ENCODE results near the gene CREB5.

The CREB5 gene

GRCh38 chr7:28554802-28555471 lies 142.6 kb downstream of the CREB5 start:
- no peak for DNase-seq

DNA sequence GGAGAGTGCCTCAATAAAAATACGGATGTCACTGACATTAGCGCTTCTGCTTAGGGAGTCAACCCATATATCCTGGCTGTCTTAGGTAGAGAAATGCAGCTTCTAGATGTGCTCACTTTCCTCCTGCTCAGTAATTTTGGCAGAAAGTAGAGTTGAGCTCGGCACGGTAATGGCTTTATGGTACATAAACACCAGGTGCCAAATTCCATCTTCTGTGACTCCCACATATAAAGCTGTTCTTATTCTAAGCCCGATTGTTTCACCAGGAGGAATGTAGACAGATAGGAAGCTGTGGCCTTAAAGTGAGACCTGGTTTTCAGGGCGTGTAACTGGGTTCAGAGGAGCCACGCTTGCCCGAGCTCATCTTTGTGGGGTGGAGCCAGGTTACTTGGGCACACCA lies 143.7 kb downstream of the CREB5 start:
- no peak for DNase-seq

DNA sequence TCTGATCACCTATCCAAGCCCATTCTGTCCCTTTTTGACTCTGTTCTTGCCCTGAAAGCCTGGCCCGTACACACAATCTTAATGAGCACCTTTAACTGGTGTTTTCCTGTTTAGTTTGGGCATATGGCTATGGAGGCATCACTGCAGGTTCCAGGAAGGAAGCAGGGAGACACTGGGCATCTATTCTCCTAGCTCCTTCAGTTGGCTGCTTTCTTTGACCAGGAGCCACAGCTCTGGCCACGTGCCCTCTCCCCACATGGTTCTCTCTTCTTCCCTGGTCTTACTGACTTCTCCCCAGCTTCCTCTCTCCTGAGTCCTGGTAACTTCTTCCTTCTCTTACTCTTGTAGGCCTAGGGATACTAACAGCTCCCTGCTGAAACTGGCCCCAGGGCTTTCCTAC lies 144.4 kb downstream of the CREB5 start:
- DNase-seq, result no peak

DNA sequence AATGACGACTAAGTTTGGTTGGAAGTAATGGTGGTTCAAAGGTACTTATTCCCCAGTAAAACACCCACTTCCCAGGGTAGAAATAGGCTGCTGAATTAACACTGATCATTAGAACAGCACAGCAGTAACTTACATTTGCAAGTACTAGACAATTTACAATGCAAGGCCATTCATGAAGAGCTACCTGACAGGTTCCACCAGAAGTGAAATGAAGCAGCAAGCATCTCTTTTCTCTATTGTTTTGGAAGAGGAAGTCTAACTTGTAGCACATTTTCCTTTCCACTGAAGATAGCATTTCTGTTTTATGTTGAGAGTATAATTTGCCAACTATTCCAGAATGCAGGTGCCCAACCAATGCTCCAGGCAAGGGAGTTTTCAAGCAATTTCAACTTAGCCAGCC lies 145.9 kb downstream of the CREB5 start:
- no peak for DNase-seq

GRCh38 chr7:28560767-28561166 lies 148.4 kb downstream of the CREB5 start:
- DNase-seq, result no peak

DNA sequence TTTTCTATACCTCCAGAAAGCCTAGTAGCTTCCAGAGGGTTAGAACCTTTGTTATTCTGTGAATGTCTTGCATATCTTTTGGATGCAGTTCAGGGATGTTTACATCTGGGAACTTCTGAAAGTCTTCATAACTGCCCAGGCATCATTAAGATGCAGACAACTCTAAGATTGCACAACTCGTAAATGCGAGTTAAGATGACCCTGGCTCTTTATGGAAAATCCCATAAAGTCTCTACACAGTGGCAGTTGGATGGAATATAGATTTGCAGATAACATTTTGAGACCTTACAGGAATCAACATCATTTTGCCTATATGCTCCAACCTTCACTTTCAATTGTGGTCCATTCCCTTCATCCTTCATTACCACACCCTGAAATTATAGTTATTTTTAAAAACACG lies 151.7 kb downstream of the CREB5 start:
- DNase-seq, result no peak

DNA sequence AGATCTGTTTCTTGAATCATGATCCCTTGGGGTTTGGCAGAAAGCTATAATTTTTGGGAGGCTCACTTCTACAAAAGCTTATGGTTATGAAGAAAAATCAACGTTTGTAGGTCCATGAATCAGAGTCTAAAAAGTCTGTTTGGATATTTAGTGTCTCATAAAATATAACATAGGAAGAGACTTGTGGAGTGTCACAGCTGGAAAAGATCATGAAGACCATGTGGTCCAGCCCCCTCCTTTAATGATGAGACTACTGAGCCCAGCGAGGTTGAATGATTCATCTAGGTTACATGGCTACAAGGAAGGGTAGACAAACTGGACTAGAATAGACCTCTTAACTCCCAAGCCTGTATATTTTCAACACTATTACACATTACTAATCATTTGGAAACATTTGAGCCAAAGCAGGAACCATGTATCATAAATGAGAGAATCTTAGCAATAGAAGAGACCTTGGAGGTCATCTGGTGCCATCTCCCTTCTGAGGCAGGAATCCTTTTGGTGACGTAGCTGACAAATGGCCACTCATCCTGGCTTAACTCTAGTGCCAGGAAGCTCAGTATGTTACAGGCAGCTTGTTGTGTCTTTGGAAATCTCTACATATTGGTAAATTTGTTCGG lies 152.5 kb downstream of the CREB5 start:
- no peak for DNase-seq

- DNase-seq, result no peak
Observed at GRCh38 chr7:28565980-28566379, 153.7 kb downstream of the CREB5 start.

DNA sequence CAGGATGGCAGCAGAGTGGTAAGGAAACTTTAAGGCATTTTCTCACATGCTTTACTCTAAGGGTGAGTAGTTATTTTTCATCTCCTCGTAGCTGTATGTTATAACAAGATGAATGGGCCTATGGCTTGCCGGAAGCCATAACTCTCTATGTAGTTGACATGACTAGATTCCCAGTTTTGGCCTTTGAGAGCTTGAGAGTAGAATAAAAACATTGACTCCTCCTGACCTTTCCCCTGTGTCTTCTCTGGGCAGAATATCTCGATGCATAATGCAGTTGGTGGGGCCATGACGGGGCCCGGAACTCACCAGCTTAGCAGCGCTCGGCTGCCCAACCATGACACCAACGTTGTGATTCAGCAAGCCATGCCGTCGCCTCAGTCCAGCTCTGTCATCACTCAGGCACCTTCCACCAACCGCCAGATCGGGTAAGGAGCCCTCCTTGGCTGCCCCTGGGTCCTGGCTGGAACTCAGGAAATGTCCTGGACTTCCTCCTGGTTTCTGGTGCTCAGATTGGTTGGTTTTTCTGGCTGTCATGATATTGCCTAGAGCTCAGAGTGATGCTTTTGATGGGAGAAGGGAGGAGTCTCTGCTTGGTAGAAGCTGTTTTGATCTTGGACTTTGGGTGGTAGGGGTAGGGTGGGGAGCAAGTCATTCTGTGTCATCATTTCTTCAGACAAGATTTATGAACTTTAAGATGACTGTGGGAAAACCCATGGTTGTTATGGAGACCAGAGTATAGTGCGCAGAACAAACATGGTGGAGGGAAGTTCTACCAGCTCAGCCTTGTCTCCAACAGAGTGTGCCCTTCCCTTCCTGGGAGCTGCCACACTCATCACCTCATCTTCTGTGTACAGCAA lies 158.0 kb downstream of the CREB5 start:
- no peak for DNase-seq

GRCh38 chr7:28570970-28571288 lies 158.6 kb downstream of the CREB5 start:
- no peak for DNase-seq

DNA sequence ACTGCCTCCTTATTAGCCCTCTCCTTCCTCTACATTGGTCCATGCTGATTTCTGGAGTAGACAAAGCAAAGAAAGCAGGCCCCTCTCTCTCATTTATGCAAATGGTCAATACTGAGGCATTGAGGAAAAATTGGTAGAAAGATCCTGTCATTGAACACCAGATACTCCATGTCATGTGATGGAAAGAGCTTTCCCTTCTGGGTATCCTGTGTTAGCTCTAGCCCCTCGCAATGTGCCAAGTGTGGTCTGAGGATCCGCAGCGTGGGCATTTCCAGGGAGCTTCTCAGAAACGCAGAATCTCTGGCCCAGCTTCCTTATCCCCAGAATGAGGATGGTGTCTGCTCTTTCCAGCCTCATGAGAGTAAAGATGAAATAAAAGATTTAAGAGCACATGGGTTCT lies 159.1 kb downstream of the CREB5 start:
- no peak for DNase-seq

- DNase-seq, result peak; percentile 89
Observed at GRCh38 chr7:28572321-28573058, 160.2 kb downstream of the CREB5 start.

- peak; percentile 97 for DNase-seq
Observed at GRCh38 chr7:28573059-28573553, 160.8 kb downstream of the CREB5 start.

DNA sequence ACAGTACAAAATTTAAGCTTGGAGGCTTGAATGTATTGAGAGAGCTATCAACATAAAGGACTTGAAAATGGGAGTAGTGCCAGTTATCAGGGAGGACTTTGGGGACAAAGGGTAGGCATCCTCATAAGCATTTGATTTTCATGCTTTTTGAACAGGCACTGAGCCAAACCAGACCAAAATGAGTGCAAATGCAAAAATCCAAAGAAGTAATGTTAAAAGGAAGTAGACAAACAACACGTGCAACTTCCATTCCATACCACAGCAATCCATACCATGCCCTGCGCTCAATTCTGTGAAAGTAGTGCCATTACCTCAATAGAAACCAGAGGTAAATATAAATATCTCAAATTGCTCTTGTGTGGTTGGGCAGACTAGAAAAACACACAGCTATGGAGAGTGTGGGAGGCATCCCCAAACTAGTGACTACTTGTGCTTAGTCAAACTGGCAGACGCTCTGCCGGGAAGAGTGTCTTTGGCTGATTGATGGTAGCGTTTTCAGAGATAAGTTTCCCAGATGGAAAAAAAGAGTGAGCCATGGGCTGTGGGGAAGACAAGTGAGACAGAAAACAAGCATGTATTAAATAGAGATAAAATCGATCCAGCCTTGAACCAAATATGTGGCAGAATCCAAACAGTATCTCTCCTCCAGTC lies 161.5 kb downstream of the CREB5 start:
- DNase-seq, result peak; percentile 97

GRCh38 chr7:28575241-28575643 lies 162.9 kb downstream of the CREB5 start:
- DNase-seq, result no peak

- no peak for DNase-seq
Observed at GRCh38 chr7:28576656-28577055, 164.3 kb downstream of the CREB5 start.

DNA sequence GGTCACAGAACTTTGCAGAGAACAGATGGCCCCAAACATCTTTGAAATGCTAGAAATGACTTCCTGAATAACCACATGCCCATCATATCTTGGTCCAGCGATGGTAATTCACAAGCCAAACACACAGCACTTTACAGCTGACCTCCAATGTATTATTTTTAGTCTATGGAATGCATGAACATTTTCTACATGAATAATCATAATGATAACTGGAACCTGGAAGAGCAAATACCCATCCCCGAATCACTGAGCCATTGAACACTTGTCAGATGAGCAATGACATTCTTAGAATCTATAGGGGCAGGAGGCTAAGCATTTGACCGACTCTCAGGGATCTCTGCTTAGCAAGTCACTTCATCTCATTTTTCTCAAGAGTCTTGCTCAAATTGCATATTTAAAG lies 167.3 kb downstream of the CREB5 start:
- no peak for DNase-seq

DNA sequence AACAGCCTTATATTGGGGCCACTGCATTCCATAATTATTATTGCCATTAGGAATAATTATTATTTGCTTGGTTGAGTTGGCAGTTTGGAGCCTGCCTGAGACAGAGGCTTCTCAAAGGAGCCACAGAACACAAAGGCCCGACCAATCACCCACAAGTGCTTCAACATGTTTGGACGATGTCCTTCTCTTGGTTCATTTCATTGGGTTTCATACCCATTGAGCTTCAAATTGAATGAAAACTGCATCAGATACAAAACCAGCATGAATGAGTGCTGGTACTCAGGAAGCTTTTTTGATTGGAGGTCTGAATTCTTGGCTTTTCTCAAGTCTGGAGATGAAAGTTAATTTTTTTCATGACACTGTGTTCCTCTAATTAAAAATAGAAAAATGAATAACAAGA lies 168.3 kb downstream of the CREB5 start:
- DNase-seq, result peak; percentile 94

- peak; percentile 17 for DNase-seq
Observed at GRCh38 chr7:28581351-28581750, 169.0 kb downstream of the CREB5 start.

DNA sequence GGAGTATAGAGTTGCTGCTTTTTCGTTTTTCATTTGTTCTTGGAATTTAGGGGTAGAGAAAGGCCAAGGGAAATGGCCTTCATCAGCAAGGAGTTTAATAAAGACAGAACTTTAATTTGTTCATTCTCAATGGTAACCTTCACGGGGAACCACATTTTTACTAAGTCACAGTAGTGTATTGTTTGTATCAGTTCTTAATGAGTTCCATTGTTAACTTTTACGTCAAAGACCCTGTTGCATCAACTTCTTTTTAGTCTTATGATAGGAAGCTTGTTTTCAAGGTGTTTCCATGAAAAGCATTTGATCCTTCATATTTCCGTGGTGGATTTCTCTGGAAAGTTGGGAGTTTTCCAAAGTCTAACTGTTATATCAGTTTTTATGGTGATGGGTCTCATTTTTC lies 169.9 kb downstream of the CREB5 start:
- no peak for DNase-seq

DNA sequence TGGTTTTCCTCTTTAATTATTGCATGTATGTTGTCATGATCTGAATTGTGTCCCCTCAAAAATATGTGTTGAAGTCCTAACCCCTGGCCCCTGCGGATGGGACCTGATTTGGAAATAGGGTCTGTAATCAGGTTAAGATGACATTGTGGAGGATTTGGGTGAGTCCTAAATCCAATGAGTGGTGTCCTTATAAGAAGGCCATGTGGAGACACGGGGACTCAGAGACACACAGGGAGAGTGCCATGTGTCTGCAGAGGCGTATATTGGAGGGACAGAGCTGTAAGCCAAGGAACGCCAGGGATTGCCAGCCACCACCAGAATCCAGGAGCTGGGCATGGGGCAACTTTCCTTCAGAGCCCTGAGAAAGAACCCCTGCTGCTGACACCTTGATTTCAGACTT lies 171.9 kb downstream of the CREB5 start:
- DNase-seq, result no peak

- no peak for DNase-seq
Observed at GRCh38 chr7:28586736-28587135, 174.4 kb downstream of the CREB5 start.

DNA sequence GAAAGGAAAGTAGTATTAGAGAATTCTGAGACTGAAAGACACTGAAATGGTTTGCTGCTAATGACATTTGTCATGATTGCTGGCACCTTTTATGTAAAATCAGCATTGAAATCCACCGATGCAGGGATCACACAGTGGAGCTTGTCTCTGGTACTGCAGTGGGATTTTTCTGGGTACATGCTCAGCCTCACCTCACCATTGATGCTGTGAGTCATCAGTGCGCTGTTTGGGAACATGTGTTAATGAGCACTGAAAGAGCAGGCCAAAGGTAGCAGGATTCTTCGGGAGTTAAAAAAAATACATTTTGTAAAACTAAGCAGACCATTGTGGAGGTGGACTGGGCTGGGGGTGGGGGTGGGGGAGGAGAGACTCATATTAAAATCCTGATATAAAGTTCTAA lies 174.9 kb downstream of the CREB5 start:
- no peak for DNase-seq

Data from NCI-H1105 treated with DMSO at 0.1 percent for 48 hours (cell line).